Testis (tissue), 3 donors: ENCODE results near the gene LIPE. TPM values are rescaled to one million over a fixed set of nuclear protein-coding genes. Genes with fewer than 3 reads are reported as not detected.
"Not testable (repeated sequence)": the region's sequence is repeated elsewhere in the genome, so short reads cannot be mapped to it uniquely, and the experiment has no call there.

Experiments used
- DNase-seq: peaks from one replicate; pipeline ENCODE4 v3.0.0-alpha.2; 2019
- H3K27ac ChIP-seq, 2 donors: fragments of 200-600 bp; sonication (generic); one replicate each; pipeline ENCODE4 v1.5.1; 2019
- H3K27me3 ChIP-seq: fragments of 200-600 bp; sonication (generic); one replicate; pipeline ENCODE4 v1.5.1; 2019
- H3K36me3 ChIP-seq: fragments of 200-600 bp; sonication (generic); one replicate; pipeline ENCODE4 v1.5.1; 2017; ENCODE audit warnings: low read depth; ENCODE audit errors: missing control alignments
- H3K4me1 ChIP-seq: fragments of 200-600 bp; sonication (generic); one replicate; pipeline ENCODE4 v1.5.1; 2019
- H3K4me3 ChIP-seq, 2 donors: fragments of 200-600 bp; sonication (generic); one replicate each; pipeline ENCODE4 v1.5.1; 2017 to 2019
- H3K9me3 ChIP-seq: fragments of 200-600 bp; sonication (generic); one replicate; pipeline ENCODE4 v1.5.1; 2017
- CTCF ChIP-seq, 3 experiments: fragments of 450-650 bp in 2 of 3; fragments of 200-600 bp in 1 of 3; sonication (generic) in 1 of 3; IDR thresholded peaks; one replicate each; pipeline ENCODE4 v1.5.1; 2016 to 2019; ENCODE audit warnings: antibody characterized with exemption in 3 of 3, mild to moderate bottlenecking in 2 of 3, moderate library complexity in 1 of 3
- POLR2A ChIP-seq: fragments of 450-650 bp; IDR thresholded peaks from one replicate; pipeline ENCODE4 v1.6.1; 2017; ENCODE audit warnings: antibody characterized with exemption, mild to moderate bottlenecking, moderate library complexity
- WGBS, 2 donors: methylation state at CpG; one replicate each; pipeline ENCODE4 v1.1.5; 2018; 5-methylcytosine and 5-hydroxymethylcytosine counted together
- intact Hi-C: fragments of 100-400 bp; cut with DNase I; formaldehyde crosslinking; loops from one replicate; pipeline ENCODE4 v1.15.1; 2023; ENCODE audit warnings: low total_unique reads
- polyA plus RNA-seq: library from polyadenylated mRNA; stranded (reverse); fragments of 350-450 nt; fragmentation: Illumina TruSeq; extraction: RNeasy Lipid Tissue Mini Kit (QIAGEN cat#74804); gene quantifications from one replicate; pipeline ENCODE4 v1.2.3, GENCODE V29; 2014; ENCODE audit warnings: low read depth, low replicate concordance; ENCODE audit not compliant: insufficient read depth
- total RNA-seq, 2 donors: library from RNA; depleted of rRNA; stranded (reverse); fragments of >200 nt; gene quantifications; one replicate each; pipeline ENCODE4 v1.2.3, GENCODE V29; 2016

The LIPE gene
- total and polyA plus RNA-seq, 3 donors from 2014 or later = 49.2 to 131 (median 73.5) TPM

DNA sequence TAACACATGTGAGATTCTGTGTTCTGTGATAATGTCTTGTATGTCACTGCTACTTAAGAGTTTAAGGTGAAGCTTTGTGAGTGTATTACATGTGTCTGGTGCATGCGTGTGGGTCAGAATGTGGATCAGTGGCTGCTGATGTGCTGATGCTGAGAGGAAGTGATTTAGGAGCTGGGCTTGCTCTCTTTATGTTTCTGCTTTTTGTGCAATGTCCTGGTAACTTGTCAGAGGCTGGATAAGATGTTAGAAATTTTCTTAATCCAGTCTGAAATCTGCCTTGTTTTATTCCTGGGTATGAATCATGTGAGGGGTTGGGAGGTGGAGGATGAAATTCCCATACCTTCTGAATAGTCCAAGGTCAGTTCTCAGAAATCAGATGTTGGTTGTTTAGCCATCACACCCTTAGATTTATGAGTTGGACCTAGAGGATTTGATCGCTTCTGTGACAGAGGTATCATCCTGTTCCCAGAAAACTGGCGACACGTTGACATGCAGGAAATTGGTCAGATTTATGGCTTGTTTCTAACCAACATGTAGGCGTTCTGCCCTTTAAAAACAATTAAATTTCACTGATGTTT is 40.1 kb upstream of the LIPE start:
- Histone ChIP-seq H3K4me1 (peaks cover 15% of the 10 kb centered on the region), H3K27me3 (no peaks in the 10 kb centered on the region), H3K4me3 (no peak overlapping the region), H3K9me3 (no peaks in the 10 kb centered on the region), H3K36me3 (no peaks in the 10 kb centered on the region), H3K27ac (no peak overlapping the region)
- intact Hi-C loops = no loop called here
- no peak for TF ChIP-seq POLR2A
- no peak for TF ChIP-seq CTCF (IDR thresholded peaks at IDR 0.05)
- WGBS, 2 donors = 50 to 55% methylated on average over 5 of the region's 5 CpGs
- DNase-seq = no peak

- H3K27ac ChIP-seq = peak overlapping the region; percentile 14 to 27
- H3K4me3 ChIP-seq = no peak overlapping the region
- peaks cover 21% of the 10 kb centered on the region for H3K4me1 ChIP-seq
- TF ChIP-seq POLR2A (no peak), CTCF (IDR thresholded peaks at IDR 0.05) (no peak)
- H3K27me3 ChIP-seq = no peaks in the 10 kb centered on the region
- H3K9me3 ChIP-seq = no peaks in the 10 kb centered on the region
- no peak for DNase-seq
- intact Hi-C loops = no loop called here
- H3K36me3 ChIP-seq = no peaks in the 10 kb centered on the region
- WGBS, 2 donors = 54 to 64% methylated on average over 5 of the region's 5 CpGs
Measured at GRCh38 chr19:42466521-42467182, 39.5 kb upstream of the LIPE start.

- 74 to 89% methylated on average over 5 of the region's 5 CpGs for WGBS, 2 donors
- no peak overlapping the region for H3K4me3 ChIP-seq
- H3K36me3 ChIP-seq = no peaks in the 10 kb centered on the region
- H3K27me3 ChIP-seq = no peaks in the 10 kb centered on the region
- DNase-seq = no peak
- peaks cover 25% of the 10 kb centered on the region for H3K4me1 ChIP-seq
- peak overlapping the region; percentile 14 to 27 for H3K27ac ChIP-seq
- TF ChIP-seq POLR2A (no peak), CTCF (IDR thresholded peaks at IDR 0.05) (no peak)
- no peaks in the 10 kb centered on the region for H3K9me3 ChIP-seq
- intact Hi-C loops = no loop called here
Measured at GRCh38 chr19:42465827-42466280, 38.7 kb upstream of the LIPE start.

DNA sequence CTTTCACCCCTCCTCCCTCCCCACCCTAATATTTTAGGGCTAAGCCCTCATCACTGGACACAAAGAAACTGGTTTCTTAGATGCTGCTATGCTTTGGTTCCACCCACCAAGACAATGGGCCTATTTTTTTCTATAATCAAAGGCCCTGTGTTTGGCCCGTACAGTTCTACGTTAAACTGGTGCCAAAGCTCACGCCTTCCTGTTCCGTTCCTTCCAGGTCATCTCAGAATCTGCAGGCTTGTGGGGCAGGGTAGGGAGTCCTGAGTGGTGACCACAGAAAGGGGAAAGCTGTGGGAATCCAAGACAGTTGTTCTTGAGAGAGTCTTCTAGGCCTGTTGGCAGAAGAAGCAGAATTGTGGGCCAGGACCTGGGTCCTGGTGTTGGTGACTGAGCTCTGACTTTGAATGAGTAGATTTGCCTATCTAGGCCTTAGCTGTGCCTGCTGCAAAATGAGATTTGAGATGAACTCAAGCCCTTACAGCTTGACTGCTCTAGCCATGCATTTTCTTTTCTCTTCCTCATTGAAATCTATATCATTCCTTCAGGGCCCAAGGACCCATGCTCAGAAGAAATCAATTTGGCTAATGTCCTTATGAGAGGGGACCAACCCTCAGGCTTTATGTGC is 34.6 kb upstream of the LIPE start:
- intact Hi-C loops = no loop called here
- H3K27ac ChIP-seq = peak overlapping the region; percentile 55 to 74
- no peaks in the 10 kb centered on the region for H3K27me3 ChIP-seq
- peaks cover 23% of the 10 kb centered on the region for H3K4me1 ChIP-seq
- DNase-seq = peak; percentile 74
- H3K4me3 ChIP-seq = no peak overlapping the region
- H3K9me3 ChIP-seq = no peaks in the 10 kb centered on the region
- no peaks in the 10 kb centered on the region for H3K36me3 ChIP-seq
- TF ChIP-seq POLR2A (no peak), CTCF (IDR thresholded peaks at IDR 0.05) (no peak)
- WGBS, 2 donors = 57 to 79% methylated on average over 4 of the region's 4 CpGs

- H3K36me3 ChIP-seq, DNase-seq, intact Hi-C loops, H3K4me3 ChIP-seq, H3K27me3 ChIP-seq, H3K9me3 ChIP-seq: not testable (repeated sequence)
- peak overlapping the region; percentile 55 to 74 for H3K27ac ChIP-seq
- 83 to 87% methylated on average over 8 of the region's 8 CpGs for WGBS, 2 donors
- H3K4me1 ChIP-seq = peaks cover 17% of the 10 kb centered on the region
Measured at GRCh38 chr19:42461231-42461630, 34.0 kb upstream of the LIPE start.
